K562 (cell line): ENCODE data around the gene RANBP3. TPM values are rescaled to one million over a fixed set of nuclear protein-coding genes. Genes with fewer than 3 reads are reported as not detected.
A peak's percentile ranks its signal among the peaks of the same experiment; 100 is the strongest.

ENCODE experiments used
- ATAC-seq: fragments of 200-7000 bp; cut with Tn5 transposase; 3 replicates; pipeline ENCODE4 v1.9.1; 2020; ENCODE audit warnings: moderate library complexity
- BruUV-seq: library from RNA; stranded (reverse); fragments of 400-500 nt; replicated peaks from 2 replicates; lab custom pipeline; 2021; lab: Mats Ljungman, UMichigan
- CTCF ChIA-PET: fragments of 300-600 bp; formaldehyde crosslinking; extraction: SDS; loops from one replicate; lab custom pipeline; 2021; ENCODE audit warnings: low intra/inter-chr PET ratio; lab: Yijun Ruan, JAX
- POLR2A ChIA-PET: fragments of 300-600, 350-650 bp; sonication (Branson Sonifier 250); formaldehyde crosslinking; extraction: SDS; loops from one replicate; lab custom pipeline; 2021; ENCODE audit warnings: antibody characterized with exemption, inconsistent platforms; lab: Yijun Ruan, JAX
- DNase-seq, 4 experiments: peaks; one replicate each; pipeline versions ENCODE4 v3.0.0 to v3.0.0-alpha.2; 2011 to 2018; ENCODE audit warnings: low spot score in 3 of 4, mixed read lengths in 3 of 4; ENCODE audit errors: extremely low read depth in 1 of 4
- FAIRE-seq: peaks from 2 replicates; lab custom pipeline; 2011; peaks lifted over from hg19 to GRCh38; lab: Jason Lieb, UNC
- H2AFZ ChIP-seq: 2 replicates; pipeline ENCODE4 v1.6.0; 2011; ENCODE audit warnings: low read depth, low read length, control low read depth, inconsistent platforms
- H3K27ac ChIP-seq: fragments of 200-600 bp; 3 replicates; pipeline ENCODE4 v1.8.0; 2011; ENCODE audit warnings: low read depth, mild to moderate bottlenecking, control low read depth, inconsistent platforms, low read length, moderate library complexity, mixed read lengths; ENCODE audit errors: extremely low read depth
- H3K27me3 ChIP-seq, 2 experiments: fragments of 300-600 bp in 1 of 2; 2 replicates in 1 of 2; 3 replicates in 1 of 2; pipeline versions ENCODE4 v1.6.0 to v1.8.0; 2011; ENCODE audit warnings: inconsistent platforms in 2 of 2, low read length in 2 of 2, mild to moderate bottlenecking in 1 of 2, mixed read lengths in 1 of 2, moderate library complexity in 1 of 2; ENCODE audit not compliant: control insufficient read depth in 2 of 2, insufficient read depth in 2 of 2
- H3K36me3 ChIP-seq: fragments of 300-600 bp; 3 replicates; pipeline ENCODE4 v1.8.0; 2011; ENCODE audit warnings: mild to moderate bottlenecking, low read length, inconsistent platforms; ENCODE audit not compliant: control insufficient read depth, insufficient read depth
- H3K4me1 ChIP-seq, 2 experiments: fragments of 200-600 bp in 1 of 2; replicated peaks in 1 of 2; 2 replicates in 1 of 2; 3 replicates in 1 of 2; pipeline versions ENCODE4 v1.5.1 to v1.8.0; 2011; ENCODE audit warnings: inconsistent platforms in 2 of 2, low read length in 2 of 2, mild to moderate bottlenecking in 1 of 2, mixed read lengths in 1 of 2, moderate library complexity in 1 of 2; ENCODE audit not compliant: control insufficient read depth in 2 of 2, insufficient read depth in 2 of 2
- H3K4me2 ChIP-seq: 2 replicates; pipeline ENCODE4 v1.6.1; 2011; ENCODE audit warnings: low read length, control low read depth, inconsistent platforms, mixed read lengths; ENCODE audit not compliant: insufficient read depth
- H3K4me3 ChIP-seq: fragments of 200-600 bp; sonication (generic), shearing (Covaris generic); 2 replicates; pipeline ENCODE4 v1.5.1; 2016; ENCODE audit warnings: control low read depth, inconsistent platforms
- H3K79me2 ChIP-seq: fragments of 200-600 bp; 3 replicates; pipeline ENCODE4 v1.8.0; 2011; ENCODE audit warnings: low read length, inconsistent platforms; ENCODE audit not compliant: control insufficient read depth, insufficient read depth
- H3K9ac ChIP-seq, 2 experiments: 2 replicates each; pipeline versions ENCODE4 v1.6.0 to v1.6.1; 2011; ENCODE audit warnings: low read depth in 2 of 2, low read length in 2 of 2, control low read depth in 1 of 2, inconsistent platforms in 1 of 2, mild to moderate bottlenecking in 1 of 2, mixed read lengths in 1 of 2; ENCODE audit not compliant: insufficient read depth in 1 of 2
- H3K9me1 ChIP-seq: one replicate; pipeline ENCODE4 v1.6.0; 2011; ENCODE audit warnings: inconsistent platforms, mild to moderate bottlenecking, low read length, moderate library complexity; ENCODE audit not compliant: control insufficient read depth, insufficient read depth
- H3K9me3 ChIP-seq: replicated peaks from 2 replicates; pipeline ENCODE4 v1.5.1; 2011; ENCODE audit warnings: low read depth, low read length, inconsistent platforms; ENCODE audit not compliant: control insufficient read depth, insufficient read depth
- H4K20me1 ChIP-seq: replicated peaks from 2 replicates; pipeline ENCODE4 v1.6.1; 2011; ENCODE audit warnings: low read length, inconsistent platforms, mixed read lengths; ENCODE audit not compliant: control insufficient read depth, insufficient read depth
- NFRKB ChIP-seq: fragments of 450-650 bp; IDR thresholded peaks from 2 replicates; pipeline ENCODE4 v1.6.1; 2016; ENCODE audit warnings: low read depth
- YBX1 ChIP-seq: fragments of 450-650 bp; IDR thresholded peaks from 2 replicates; pipeline ENCODE4 v1.7.1; 2016; ENCODE audit warnings: mild to moderate bottlenecking
- ZFP36 ChIP-seq: fragments of 150-350 bp; IDR thresholded peaks from 2 replicates; pipeline ENCODE4 v1.6.1; 2018; ENCODE audit warnings: low read length, low read depth; ENCODE audit not compliant: partially characterized antibody
- ZNF431 ChIP-seq: sonication (generic); formaldehyde crosslinking; IDR thresholded peaks from 2 replicates; pipeline ENCODE4 v1.8.0; 2022; ENCODE audit warnings: mild to moderate bottlenecking, missing genetic modification reagents
- WGBS: fragments of 100-300 bp; shearing (Covaris generic); methylation state at CpG from one replicate; pipeline ENCODE4 v1.1.6; 2016; ENCODE audit warnings: low coverage, mixed read lengths; ENCODE audit not compliant: insufficient coverage; ENCODE audit errors: missing lambda C conversion rate; 5-methylcytosine and 5-hydroxymethylcytosine counted together
- in situ Hi-C: fragments of 300-500 bp; cut with MboI; formaldehyde crosslinking; loops from 4 replicates; pipeline ENCODE4 v1.15.0; 2018; ENCODE audit warnings: inconsistent platforms, mixed read lengths
- intact Hi-C: fragments of 100-400 bp; cut with micrococcal nuclease; formaldehyde crosslinking; loops from 2 replicates; pipeline ENCODE4 v1.14.2; 2022
- polyA plus RNA-seq, 8 experiments: library from polyadenylated mRNA; depleted of rRNA in 4 of 8; stranded (reverse) in 5 of 8; unstranded in 3 of 8; fragments of >200 nt; fragmentation: Nextera tagmentation in 2 of 8; fragmentation: Illumina TruSeq in 1 of 8; extraction: Ambion mirVana in 2 of 8; extraction: Trizol in 1 of 8; gene quantifications; 2 replicates each; pipeline versions ENCODE4 v1.2.1 to v1.2.3, GENCODE V29; 2011 to 2014; ENCODE audit warnings: inconsistent platforms in 1 of 8, missing spikeins in 1 of 8
- total RNA-seq, 7 experiments: library from RNA; depleted of rRNA in 6 of 7; stranded (reverse); fragments of >200 nt in 6 of 7; fragmentation: Illumina TruSeq in 2 of 7; extraction: Trizol in 2 of 7; gene quantifications; 2 replicates each; pipeline versions ENCODE4 v1.2.1 to v1.2.3, GENCODE V29; 2011 to 2021; ENCODE audit warnings: low replicate concordance in 1 of 7
- TF ChIP-seq, protein P1 (sequence below): fragments of 450-650 bp; IDR thresholded peaks from 2 replicates; pipeline ENCODE4 v1.6.1; 2016; ENCODE audit warnings: mild to moderate bottlenecking, moderate library complexity

The RANBP3 gene
- total and polyA plus RNA-seq, 9 of the 15 experiments (the other 6 are each of a cell fraction or from before 2014, with no cell fraction given): 0.90 to 95.1 (median 63.2) TPM

DNA sequence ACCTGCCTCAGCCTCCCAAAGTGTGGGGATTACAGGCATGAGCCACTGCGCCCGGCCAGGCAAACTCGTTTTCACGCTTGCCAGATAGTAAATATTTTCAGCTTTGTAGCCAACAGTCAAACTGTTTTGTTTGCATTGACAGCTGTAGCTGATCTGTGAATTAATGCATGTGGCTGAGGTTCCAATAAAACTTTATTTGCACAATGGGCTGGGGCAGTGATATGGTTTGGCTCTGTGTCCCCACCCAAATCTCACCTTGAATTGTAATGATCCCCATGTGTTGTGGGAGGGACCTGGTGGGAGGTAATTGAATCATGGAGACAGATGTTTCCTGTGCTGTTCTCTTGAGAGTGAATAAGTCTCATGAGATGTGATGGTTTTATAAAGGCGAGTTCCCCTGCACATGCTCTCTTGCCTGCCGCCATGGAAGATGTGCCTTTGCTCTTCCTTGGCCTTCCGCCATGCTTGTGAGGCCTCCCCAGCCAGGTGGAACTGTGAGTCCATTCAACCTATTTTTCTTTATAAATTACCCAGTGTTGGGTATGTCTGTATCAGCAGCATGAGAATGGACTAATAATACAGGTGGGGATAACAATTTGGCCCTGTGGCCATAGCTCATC, 22.4 kb upstream of the RANBP3 start:
- Histone ChIP-seq H3K9me1 (no peaks in the 10 kb centered on the region), H3K9me3 (no peaks in the 10 kb centered on the region), H3K36me3 (peaks cover 7% of the 10 kb centered on the region; the same call in 2 of the 3 replicates), H3K27me3 (no peaks in the 10 kb centered on the region), H2AFZ (no peak overlapping the region), H3K4me1 (peaks cover 0 to 26% of the 10 kb centered on the region in 2 experiments; a peak in 2 of 5 replicates), H3K27ac (no peak overlapping the region), H3K79me2 (no peaks in the 10 kb centered on the region), H4K20me1 (no peaks in the 10 kb centered on the region), H3K4me2 (no peak overlapping the region), H3K4me3 (no peak overlapping the region), H3K9ac (no peak overlapping the region)
- no peak for DNase-seq
- TSS peak; percentile 27 for BruUV-seq
- ChIA-PET POLR2A (interaction anchor here (0.7 to 1.0 kb wide), 2 partner anchors 12 to 25 kb away, joined by 3 to 5 read pairs; no protein-coding TSS in a partner anchor), CTCF (no interaction called here)
- intact Hi-C loops: no loop called here
- in situ Hi-C loops: no loop called here
- 89% methylated on average over 7 of the region's 7 CpGs for WGBS
- no peak for ATAC-seq
- FAIRE-seq: no peak
- TF ChIP-seq ZNF431 (CRISPR knock-in tag): peak; percentile 90
- TF ChIP-seq NFRKB: no peak
- TF ChIP-seq ZFP36: peak; percentile 65
- TF ChIP-seq, protein P1, sequence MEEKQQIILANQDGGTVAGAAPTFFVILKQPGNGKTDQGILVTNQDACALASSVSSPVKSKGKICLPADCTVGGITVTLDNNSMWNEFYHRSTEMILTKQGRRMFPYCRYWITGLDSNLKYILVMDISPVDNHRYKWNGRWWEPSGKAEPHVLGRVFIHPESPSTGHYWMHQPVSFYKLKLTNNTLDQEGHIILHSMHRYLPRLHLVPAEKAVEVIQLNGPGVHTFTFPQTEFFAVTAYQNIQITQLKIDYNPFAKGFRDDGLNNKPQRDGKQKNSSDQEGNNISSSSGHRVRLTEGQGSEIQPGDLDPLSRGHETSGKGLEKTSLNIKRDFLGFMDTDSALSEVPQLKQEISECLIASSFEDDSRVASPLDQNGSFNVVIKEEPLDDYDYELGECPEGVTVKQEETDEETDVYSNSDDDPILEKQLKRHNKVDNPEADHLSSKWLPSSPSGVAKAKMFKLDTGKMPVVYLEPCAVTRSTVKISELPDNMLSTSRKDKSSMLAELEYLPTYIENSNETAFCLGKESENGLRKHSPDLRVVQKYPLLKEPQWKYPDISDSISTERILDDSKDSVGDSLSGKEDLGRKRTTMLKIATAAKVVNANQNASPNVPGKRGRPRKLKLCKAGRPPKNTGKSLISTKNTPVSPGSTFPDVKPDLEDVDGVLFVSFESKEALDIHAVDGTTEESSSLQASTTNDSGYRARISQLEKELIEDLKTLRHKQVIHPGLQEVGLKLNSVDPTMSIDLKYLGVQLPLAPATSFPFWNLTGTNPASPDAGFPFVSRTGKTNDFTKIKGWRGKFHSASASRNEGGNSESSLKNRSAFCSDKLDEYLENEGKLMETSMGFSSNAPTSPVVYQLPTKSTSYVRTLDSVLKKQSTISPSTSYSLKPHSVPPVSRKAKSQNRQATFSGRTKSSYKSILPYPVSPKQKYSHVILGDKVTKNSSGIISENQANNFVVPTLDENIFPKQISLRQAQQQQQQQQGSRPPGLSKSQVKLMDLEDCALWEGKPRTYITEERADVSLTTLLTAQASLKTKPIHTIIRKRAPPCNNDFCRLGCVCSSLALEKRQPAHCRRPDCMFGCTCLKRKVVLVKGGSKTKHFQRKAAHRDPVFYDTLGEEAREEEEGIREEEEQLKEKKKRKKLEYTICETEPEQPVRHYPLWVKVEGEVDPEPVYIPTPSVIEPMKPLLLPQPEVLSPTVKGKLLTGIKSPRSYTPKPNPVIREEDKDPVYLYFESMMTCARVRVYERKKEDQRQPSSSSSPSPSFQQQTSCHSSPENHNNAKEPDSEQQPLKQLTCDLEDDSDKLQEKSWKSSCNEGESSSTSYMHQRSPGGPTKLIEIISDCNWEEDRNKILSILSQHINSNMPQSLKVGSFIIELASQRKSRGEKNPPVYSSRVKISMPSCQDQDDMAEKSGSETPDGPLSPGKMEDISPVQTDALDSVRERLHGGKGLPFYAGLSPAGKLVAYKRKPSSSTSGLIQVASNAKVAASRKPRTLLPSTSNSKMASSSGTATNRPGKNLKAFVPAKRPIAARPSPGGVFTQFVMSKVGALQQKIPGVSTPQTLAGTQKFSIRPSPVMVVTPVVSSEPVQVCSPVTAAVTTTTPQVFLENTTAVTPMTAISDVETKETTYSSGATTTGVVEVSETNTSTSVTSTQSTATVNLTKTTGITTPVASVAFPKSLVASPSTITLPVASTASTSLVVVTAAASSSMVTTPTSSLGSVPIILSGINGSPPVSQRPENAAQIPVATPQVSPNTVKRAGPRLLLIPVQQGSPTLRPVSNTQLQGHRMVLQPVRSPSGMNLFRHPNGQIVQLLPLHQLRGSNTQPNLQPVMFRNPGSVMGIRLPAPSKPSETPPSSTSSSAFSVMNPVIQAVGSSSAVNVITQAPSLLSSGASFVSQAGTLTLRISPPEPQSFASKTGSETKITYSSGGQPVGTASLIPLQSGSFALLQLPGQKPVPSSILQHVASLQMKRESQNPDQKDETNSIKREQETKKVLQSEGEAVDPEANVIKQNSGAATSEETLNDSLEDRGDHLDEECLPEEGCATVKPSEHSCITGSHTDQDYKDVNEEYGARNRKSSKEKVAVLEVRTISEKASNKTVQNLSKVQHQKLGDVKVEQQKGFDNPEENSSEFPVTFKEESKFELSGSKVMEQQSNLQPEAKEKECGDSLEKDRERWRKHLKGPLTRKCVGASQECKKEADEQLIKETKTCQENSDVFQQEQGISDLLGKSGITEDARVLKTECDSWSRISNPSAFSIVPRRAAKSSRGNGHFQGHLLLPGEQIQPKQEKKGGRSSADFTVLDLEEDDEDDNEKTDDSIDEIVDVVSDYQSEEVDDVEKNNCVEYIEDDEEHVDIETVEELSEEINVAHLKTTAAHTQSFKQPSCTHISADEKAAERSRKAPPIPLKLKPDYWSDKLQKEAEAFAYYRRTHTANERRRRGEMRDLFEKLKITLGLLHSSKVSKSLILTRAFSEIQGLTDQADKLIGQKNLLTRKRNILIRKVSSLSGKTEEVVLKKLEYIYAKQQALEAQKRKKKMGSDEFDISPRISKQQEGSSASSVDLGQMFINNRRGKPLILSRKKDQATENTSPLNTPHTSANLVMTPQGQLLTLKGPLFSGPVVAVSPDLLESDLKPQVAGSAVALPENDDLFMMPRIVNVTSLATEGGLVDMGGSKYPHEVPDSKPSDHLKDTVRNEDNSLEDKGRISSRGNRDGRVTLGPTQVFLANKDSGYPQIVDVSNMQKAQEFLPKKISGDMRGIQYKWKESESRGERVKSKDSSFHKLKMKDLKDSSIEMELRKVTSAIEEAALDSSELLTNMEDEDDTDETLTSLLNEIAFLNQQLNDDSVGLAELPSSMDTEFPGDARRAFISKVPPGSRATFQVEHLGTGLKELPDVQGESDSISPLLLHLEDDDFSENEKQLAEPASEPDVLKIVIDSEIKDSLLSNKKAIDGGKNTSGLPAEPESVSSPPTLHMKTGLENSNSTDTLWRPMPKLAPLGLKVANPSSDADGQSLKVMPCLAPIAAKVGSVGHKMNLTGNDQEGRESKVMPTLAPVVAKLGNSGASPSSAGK: no peak
- TF ChIP-seq YBX1: no peak
